ENCODE results near the gene INTS7.

GRCh38 chr1:212067787-212068186 is 32.4 kb upstream of the INTS7 start:
- TF ChIP-seq CTCF (IDR thresholded peaks at IDR 0.05) (no peak), POLR2A (IDR thresholded peaks at IDR 0.05) (no peak)

All from adrenal gland (tissue), 5 donors.